Suprapubic skin (tissue), 4 donors: Measurements from ENCODE around the gene FAM216B. TPM values are rescaled to one million over a fixed set of nuclear protein-coding genes. Genes with fewer than 3 reads are reported as not detected.
"Not testable (repeated sequence)": the region's sequence is repeated elsewhere in the genome, so short reads cannot be mapped to it uniquely, and the experiment has no call there.

Source experiments
- DNase-seq, 2 donors: peaks; one replicate each; pipeline ENCODE4 v3.0.0-alpha.2; 2019; ENCODE audit warnings: low spot score in 2 of 2
- H3K27ac ChIP-seq: fragments of 200-600 bp; sonication (generic); one replicate; pipeline ENCODE4 v1.5.1; 2019
- H3K27me3 ChIP-seq: fragments of 200-600 bp; sonication (generic); one replicate; pipeline ENCODE4 v1.5.1; 2019
- H3K36me3 ChIP-seq: fragments of 200-600 bp; sonication (generic); one replicate; pipeline ENCODE4 v1.5.1; 2019
- H3K4me1 ChIP-seq: fragments of 200-600 bp; sonication (generic); one replicate; pipeline ENCODE4 v1.5.1; 2019
- H3K4me3 ChIP-seq: fragments of 200-600 bp; sonication (generic); one replicate; pipeline ENCODE4 v1.5.1; 2019; ENCODE audit warnings: mild to moderate bottlenecking
- H3K9me3 ChIP-seq: fragments of 200-600 bp; sonication (generic); one replicate; pipeline ENCODE4 v1.5.1; 2019
- CTCF ChIP-seq, 2 donors: fragments of 200-600 bp in 1 of 2; fragments of 450-650 bp in 1 of 2; sonication (generic) in 1 of 2; IDR thresholded peaks; one replicate each; pipeline ENCODE4 v1.5.1; 2016 to 2019; ENCODE audit warnings: antibody characterized with exemption in 2 of 2, mild to moderate bottlenecking in 1 of 2, moderate library complexity in 1 of 2
- EP300 ChIP-seq: sonication (generic); formaldehyde crosslinking; IDR thresholded peaks from one replicate; pipeline ENCODE4 v1.6.1; 2017; ENCODE audit warnings: antibody characterized with exemption
- POLR2A ChIP-seq, 2 donors: fragments of 450-650 bp; IDR thresholded peaks; one replicate each; pipeline ENCODE4 v1.6.1; 2017; ENCODE audit warnings: antibody characterized with exemption in 2 of 2, mild to moderate bottlenecking in 2 of 2, moderate library complexity in 2 of 2
- POLR2AphosphoS5 ChIP-seq, 3 donors: sonication (generic); formaldehyde crosslinking; IDR thresholded peaks; one replicate each; pipeline ENCODE4 v1.6.1; 2017; ENCODE audit warnings: antibody characterized with exemption in 3 of 3
- WGBS: methylation state at CpG from one replicate; pipeline ENCODE4 v1.1.5; 2018; 5-methylcytosine and 5-hydroxymethylcytosine counted together
- total RNA-seq, 4 donors: library from RNA; depleted of rRNA; stranded (reverse); fragments of >200 nt; gene quantifications; one replicate each; pipeline ENCODE4 v1.1.0, GENCODE V29; 2016

FAM216B gene
- total RNA-seq, 4 donors from 2014 or later, result not detected

GRCh38 chr13:42769650-42770049 is 11.7 kb upstream of the FAM216B start:
- WGBS, result 91% methylated on average over 3 of the region's 3 CpGs
- DNase-seq, result no peak
- TF ChIP-seq CTCF (IDR thresholded peaks at IDR 0.05) (no peak), POLR2A (IDR thresholded peaks at IDR 0.05) (no peak), POLR2AphosphoS5 (IDR thresholded peaks at IDR 0.05) (no peak), EP300 (no peak)
- no peak overlapping the region for H3K27ac ChIP-seq
- no peaks in the 10 kb centered on the region for H3K27me3 ChIP-seq
- no peaks in the 10 kb centered on the region for H3K36me3 ChIP-seq
- no peaks in the 10 kb centered on the region for H3K9me3 ChIP-seq
- H3K4me1 ChIP-seq, result no peaks in the 10 kb centered on the region
- H3K4me3 ChIP-seq, result no peak overlapping the region

- not testable (repeated sequence) for H3K9me3 ChIP-seq, H3K4me3 ChIP-seq, H3K36me3 ChIP-seq, H3K27ac ChIP-seq, H3K27me3 ChIP-seq, DNase-seq, H3K4me1 ChIP-seq
- WGBS, result 97% methylated on average over 4 of the region's 6 CpGs
Observed at GRCh38 chr13:42776558-42776957, 4.8 kb upstream of the FAM216B start.

GRCh38 chr13:42777467-42777866 is 3.9 kb upstream of the FAM216B start:
- Histone ChIP-seq H3K4me1 (no peaks in the 10 kb centered on the region), H3K36me3 (no peaks in the 10 kb centered on the region), H3K27me3 (no peaks in the 10 kb centered on the region), H3K27ac (no peak overlapping the region), H3K4me3 (no peak overlapping the region), H3K9me3 (no peaks in the 10 kb centered on the region)
- no peak for DNase-seq
- WGBS, result 76% methylated on average over 5 of the region's 5 CpGs
- no peak for TF ChIP-seq POLR2A (IDR thresholded peaks at IDR 0.05)
- TF ChIP-seq POLR2AphosphoS5 (IDR thresholded peaks at IDR 0.05), result no peak
- TF ChIP-seq CTCF (IDR thresholded peaks at IDR 0.05), result no peak
- TF ChIP-seq EP300, result no peak

- Histone ChIP-seq H3K27me3 (no peaks in the 10 kb centered on the region), H3K36me3 (no peaks in the 10 kb centered on the region), H3K9me3 (no peaks in the 10 kb centered on the region), H3K27ac (no peak overlapping the region), H3K4me3 (no peak overlapping the region), H3K4me1 (no peaks in the 10 kb centered on the region)
- 33% methylated on average over 1 of the region's 1 CpG for WGBS
- TF ChIP-seq POLR2A (IDR thresholded peaks at IDR 0.05) (no peak), EP300 (no peak), POLR2AphosphoS5 (IDR thresholded peaks at IDR 0.05) (no peak), CTCF (IDR thresholded peaks at IDR 0.05) (no peak)
- no peak for DNase-seq
Observed at GRCh38 chr13:42780044-42780443, 1.3 kb upstream of the FAM216B start.

- WGBS, result 39% methylated on average over 7 of the region's 7 CpGs
- H3K4me3 ChIP-seq, result no peak overlapping the region
- no peaks in the 10 kb centered on the region for H3K9me3 ChIP-seq
- no peak for TF ChIP-seq CTCF (IDR thresholded peaks at IDR 0.05)
- no peak for TF ChIP-seq POLR2A (IDR thresholded peaks at IDR 0.05)
- no peak for TF ChIP-seq EP300
- TF ChIP-seq POLR2AphosphoS5 (IDR thresholded peaks at IDR 0.05), result no peak
- H3K27ac ChIP-seq, result no peak overlapping the region
- DNase-seq, result no peak
- H3K27me3 ChIP-seq, result no peaks in the 10 kb centered on the region
- no peaks in the 10 kb centered on the region for H3K36me3 ChIP-seq
- no peaks in the 10 kb centered on the region for H3K4me1 ChIP-seq
Observed at GRCh38 chr13:42786715-42787114, 5.3 kb downstream of the FAM216B start.

- Histone ChIP-seq H3K4me3 (no peak overlapping the region), H3K9me3 (no peaks in the 10 kb centered on the region), H3K27me3 (no peaks in the 10 kb centered on the region), H3K27ac (no peak overlapping the region), H3K36me3 (no peaks in the 10 kb centered on the region), H3K4me1 (no peaks in the 10 kb centered on the region)
- no peak for DNase-seq
- 90% methylated on average over 4 of the region's 4 CpGs for WGBS
- TF ChIP-seq CTCF (IDR thresholded peaks at IDR 0.05) (no peak), POLR2AphosphoS5 (IDR thresholded peaks at IDR 0.05) (no peak), EP300 (no peak), POLR2A (IDR thresholded peaks at IDR 0.05) (no peak)
Observed at GRCh38 chr13:42788601-42789000, 7.2 kb downstream of the FAM216B start.
